Stimulated activated CD4-positive, alpha-beta T cell treated with anti-CD3 and anti-CD28 coated beads, Interleukin-4, amount 100 ng/mL, for 1 hour (primary cell): ENCODE results near the gene EYA2.

Experiments
- DNase-seq: peaks from one replicate; pipeline ENCODE4 v3.0.0-alpha.2; 2020

EYA2 gene

DNA sequence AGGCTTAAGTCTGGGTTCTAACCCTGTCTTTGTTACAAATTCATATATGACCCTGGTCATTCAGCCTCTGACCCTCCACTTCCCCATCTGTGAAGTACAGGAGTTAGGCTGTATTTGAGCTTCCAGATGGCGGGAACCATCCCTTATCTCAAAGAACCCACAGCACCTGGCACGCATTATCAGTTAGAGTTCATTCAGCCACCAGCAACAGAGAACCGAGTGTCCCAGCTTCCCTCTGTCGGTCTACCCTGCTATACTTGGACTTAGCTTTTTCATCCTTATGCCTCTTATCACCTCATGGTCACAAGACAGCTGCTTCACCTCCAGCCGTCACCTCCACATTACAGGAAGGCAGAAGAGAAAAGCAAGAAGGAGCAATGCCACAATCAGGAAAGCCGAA is 147.8 kb downstream of the EYA2 start:
- DNase-seq = no peak

DNA sequence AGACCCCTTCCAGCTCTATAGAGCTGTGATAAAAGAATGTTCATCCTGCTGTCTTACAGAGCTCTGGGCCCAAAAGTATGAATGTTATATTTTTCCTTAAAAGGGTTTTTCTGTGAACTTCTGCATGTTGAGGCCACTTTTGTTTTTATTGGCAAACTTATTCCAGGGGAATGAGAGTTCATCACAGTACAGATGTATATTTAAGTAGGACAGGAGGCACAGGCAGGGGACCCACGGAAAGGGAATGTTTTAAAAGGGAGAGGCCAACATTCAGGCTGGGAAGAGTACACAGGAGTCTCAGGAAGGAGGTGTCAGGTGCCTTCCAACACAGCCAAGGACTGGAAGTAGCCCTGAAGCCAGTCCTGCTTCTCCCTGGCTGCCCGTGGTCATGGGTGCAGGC is 148.4 kb downstream of the EYA2 start:
- no peak for DNase-seq

DNA sequence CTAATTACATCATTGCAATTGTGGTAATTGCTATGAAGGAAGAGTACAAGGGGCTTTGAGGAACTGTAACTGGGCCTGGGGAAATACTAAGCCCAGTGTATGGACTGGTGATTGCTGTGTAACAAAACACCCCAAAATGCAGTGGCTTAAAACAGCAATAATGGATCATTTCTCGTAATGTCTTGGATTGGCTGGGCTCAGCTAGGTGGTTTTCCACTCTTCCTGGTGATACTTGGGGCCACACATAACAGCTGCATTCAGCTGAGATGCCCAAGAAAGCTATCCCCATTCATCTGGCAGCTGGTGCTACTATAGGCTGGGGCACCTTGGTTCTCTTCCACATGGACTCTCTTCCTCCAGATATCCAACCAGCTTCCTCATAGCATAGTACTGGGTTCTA is 150.3 kb downstream of the EYA2 start:
- no peak for DNase-seq

DNA sequence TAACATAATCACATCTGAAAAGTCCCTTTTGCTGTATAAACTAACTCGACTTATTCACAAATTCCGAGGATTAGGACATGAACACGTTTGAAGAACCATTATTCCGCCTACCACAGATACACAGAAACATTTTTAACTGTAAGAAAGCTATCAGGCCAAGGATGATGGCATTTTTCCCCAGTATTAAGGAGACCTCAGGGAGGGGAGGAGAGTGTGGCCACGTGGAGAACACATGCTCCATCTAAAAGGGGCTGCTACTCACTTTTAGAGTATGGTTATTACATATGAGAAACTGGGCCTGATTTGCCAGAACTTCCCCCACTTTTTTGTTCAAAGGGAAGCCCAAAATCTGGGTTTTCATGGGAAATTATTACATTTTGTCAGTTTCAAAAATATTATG is 153.4 kb downstream of the EYA2 start:
- DNase-seq = no peak

DNA sequence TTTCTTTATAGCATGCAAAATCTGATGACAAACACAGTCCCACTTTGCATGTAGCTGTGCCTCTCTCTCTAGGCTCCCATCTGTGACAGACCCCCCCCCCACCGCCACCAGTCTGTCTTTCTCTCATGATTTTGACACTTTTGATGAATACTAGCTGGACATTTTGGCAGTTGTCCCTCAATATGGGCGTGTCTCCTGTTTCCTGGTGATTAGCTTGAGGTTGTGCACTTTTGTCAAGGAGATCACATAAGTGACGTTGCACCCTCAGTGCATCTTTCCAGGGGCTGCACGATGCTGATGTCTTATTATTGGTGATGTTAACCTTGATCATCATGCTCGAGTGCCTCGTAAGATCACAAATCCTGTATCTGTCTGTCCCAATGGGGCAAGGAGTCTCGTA is 155.1 kb downstream of the EYA2 start:
- DNase-seq = no peak

DNA sequence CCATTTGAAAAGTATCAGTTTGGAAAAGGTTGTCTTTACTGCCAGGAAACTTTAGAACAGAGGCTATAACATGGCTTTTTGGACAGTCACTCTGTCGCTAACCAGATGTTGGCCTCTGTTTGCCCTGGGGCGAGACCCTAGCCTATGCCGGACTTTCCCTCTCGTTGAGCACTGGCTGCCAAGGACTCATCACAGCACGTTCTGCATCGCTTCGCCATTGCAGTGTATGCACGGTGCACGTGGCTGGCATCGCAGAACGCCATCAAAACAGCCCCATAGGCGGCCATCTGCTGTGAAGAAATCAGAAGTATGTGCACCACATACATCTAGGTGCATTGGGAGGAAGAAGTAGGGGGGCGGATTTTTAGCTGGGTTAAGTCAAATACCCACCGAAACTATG is 156.4 kb downstream of the EYA2 start:
- no peak for DNase-seq

DNA sequence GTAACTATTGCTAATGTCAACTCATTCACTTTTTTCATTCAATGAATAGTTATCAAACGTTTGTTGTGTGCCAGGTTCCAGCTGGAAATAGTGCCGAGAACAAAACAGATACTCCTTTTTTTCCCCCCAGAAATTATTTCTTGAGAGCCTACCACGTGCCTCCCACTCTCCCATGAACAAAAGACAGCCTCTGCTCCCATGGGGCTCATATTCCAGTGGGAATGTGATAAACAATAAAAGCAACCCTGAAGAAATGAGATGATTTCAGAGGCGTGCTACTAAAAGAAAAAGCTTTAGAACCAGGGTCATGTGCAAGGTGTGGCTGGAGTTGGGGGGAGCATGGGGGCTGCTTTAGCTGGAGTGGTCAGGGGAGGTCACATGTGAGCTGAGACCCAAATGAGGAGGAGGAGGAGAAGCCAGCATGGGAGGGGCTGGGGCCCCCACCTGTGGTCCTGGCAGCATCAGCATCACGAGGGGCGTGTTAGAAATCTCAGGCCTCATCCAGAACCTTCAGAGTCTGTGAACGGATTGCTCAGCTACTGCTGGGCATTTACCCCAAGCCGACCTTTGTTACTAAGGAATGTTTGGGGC is 157.4 kb downstream of the EYA2 start:
- no peak for DNase-seq

DNA sequence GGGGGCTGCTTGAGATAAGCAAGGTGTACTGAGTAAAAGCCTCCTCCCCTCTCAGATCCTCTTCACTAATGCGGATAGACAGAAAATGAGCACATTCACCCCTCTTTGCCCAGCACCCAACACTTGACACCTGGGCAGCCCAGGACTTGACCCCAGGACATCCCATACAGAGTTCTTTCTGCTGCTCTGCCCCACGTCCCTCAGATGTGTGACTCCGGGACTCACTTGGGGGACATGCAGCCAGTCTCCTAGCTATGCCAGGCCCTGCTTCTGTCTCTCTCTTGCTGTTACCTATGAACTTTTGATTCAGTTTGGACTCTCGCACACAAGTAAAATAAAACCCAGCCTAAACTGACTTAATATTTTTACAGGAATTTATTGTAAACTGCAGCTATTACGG is 159.9 kb downstream of the EYA2 start:
- DNase-seq = no peak

DNA sequence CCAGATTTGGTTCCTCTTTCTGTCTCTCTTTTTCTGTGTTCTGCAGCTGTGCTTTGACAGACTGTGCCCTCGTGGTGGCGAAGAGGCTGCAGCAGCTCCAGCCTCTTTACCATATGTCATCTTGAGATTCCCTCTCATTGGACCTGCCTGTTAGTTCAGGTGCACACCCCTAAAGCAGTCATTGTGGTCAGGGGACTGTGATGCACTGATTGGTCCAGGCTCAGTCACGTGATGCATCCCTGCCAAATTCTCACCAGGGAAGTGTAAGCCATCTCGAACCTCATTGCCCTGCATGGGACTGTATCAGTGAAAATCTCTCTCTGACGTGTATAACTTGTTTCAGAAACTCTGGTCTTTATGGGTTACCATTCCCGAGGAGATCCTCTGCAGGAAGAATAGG is 160.3 kb downstream of the EYA2 start:
- DNase-seq = no peak

DNA sequence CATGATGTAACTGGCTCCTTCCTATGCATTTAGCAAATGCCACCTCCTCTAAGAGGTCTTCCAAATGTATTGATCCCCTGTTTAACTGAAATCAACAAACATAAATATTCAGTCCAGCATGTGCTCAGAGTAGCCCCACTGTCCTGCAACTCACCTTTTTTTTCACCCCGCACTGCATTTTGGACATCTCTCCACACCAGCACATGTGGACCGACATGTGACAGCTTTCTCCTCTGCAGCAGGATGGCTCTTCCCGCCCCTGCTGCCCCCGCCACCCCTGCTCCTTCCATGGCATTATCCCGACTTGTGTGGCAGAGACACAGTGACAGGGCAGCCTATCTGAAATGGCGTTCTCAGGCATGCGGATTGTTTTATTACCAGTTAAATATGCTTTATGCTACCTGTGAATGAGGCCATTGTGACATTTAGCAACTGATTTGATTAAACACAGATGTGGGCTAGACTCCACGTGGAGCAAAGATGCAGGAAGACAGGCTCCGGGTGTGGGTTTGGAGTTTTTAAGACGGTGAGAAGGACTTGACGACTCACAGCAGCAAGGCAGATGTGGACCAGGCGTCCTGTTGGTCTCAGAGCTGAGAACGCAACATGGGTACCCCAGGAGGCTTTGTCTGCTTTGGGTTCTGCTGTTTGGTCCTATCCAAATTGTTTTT is 161.2 kb downstream of the EYA2 start:
- DNase-seq = no peak

DNA sequence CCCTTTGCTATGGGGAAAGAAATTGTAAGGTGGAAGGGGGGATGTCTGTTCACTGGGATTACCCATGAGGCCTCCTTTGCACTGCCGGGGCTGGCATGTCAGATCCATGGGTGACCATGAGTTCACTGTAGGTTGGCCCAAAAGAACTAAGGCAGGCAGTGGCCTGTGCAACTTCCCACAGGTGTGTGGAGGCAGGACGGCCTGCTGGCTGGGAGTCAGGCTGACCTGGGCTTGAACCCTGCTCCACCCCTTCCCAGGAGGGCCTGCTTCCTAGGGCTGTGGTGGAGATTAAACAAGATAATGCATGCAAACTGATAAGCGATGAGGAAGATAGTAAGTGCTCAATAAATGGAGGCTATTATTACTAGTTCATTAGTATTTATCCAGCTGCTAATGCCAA is 163.0 kb downstream of the EYA2 start:
- DNase-seq = no peak

DNA sequence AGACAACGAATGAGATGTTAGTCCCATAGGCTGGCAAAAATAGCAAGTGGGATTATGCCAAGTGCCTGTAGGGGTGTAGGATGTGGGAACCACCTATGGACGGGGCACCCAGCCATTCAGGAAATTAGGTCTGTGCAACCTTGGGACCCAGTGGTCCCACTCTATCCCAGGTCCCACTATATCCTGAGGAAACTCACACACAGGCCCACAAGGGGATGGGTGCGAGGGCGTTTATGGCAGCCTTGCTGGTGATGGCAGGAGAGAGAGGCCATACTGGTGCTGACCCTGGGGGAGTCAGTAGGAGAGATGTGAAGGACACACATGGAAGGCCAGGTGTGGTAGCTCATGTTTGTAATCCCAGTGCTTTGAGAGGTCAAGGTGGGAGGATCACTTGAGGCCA is 163.6 kb downstream of the EYA2 start:
- DNase-seq = no peak

DNA sequence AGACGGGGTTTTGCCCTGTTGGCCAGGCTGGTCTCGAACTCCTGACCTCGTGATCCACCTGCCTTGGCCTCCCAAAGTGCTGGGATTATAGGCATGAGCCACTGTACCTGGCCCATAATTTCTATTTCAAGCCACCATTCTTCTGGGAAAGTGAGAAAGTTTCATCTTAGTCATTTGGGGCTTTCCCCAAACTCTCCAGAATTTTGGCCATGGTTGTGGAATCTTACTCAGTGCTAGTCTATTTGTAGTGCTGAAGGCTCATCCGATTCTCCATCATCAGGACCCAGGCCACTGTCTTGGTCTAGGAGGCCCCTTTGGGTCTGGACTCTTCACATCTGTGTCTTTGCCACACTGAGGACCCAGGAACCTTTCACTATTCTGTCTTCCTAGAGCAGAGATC is 164.9 kb downstream of the EYA2 start:
- no peak for DNase-seq

DNA sequence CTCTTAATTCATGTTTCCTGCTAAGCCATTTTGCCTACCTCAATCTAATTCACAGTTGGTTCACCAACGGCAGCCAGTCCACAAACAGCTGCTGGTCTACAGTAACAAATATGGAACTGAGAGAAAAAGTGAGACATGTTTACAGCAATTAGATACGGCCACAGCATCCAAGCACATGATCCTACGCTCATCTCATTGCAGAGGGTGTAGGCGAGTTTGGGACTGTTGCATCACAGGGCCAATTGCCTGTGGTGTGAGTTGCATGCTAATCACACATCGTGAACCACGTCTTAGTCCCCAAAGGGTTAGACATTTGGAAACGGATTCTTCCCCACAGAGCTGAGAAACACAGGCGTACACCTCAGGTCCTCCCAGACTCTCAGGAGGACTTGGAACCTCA is 166.9 kb downstream of the EYA2 start:
- no peak for DNase-seq

DNA sequence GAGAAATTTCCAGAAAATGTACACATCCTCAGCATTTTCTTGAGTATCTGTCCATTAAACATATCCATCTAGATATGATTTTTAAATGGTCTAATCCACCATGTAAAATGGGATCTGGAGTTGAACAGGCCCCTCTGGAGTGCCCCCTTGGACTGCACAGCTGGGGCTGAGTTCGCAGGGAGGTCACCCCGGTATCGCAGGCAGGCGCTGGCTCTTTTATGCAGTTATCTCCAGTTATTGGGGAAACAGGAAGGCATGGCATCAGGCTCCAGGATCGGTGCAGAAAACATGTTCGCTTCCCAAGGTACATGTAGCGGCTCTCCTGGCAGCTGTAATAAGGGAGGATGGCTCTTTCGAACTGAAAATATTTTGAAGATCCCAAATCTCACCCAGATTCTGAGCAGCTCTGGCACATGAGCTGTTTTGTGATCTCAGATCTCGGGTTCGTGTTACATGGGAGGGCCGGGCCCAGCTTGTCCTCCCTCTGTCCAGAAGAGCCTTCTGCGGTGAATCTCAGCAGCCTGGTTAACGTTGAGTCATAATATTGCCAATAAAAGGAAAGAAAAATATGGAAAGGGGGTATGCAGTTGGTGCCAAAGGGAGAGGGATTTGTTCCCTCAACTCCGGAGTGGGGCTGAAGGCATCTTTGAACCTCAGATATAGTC is 167.7 kb downstream of the EYA2 start:
- DNase-seq = no peak

DNA sequence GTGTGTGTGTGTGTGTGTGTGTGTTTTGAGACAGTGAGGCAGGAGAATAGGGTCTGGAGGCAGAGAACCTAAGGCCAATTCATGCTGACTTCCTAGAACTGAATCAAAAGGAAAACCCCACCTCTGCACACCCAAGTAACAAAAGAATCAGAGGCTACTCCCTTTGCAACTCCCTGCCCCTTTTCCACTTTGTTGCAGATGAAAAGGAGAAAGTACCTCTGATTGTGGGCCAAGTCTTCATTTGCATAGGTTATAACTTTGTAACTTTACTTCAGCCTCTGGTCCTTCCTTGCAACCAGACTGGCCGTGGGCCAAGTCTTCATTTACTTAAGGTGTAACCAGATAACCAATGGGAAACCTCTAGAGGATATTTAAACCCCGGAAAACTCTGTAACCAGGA is 168.8 kb downstream of the EYA2 start:
- no peak for DNase-seq

DNA sequence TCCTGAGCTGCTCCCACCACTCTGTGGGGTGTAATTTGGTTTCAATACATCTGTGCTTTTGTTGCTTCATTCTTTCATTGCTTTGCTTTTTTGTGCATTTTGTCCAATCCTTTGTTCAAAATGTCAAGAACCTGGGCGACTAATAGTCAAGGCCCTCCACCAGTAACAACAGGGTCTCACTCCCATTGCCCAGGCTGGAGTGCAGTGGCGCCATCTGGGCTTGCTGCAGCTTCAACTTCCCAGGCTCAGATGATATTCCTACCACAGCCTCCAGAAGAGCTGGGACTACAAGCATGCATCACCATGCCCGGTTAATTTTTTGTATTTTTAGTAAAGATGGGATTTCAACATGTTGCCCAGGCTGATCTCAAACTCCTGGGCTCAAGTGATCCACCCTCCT is 169.2 kb downstream of the EYA2 start:
- DNase-seq = no peak

DNA sequence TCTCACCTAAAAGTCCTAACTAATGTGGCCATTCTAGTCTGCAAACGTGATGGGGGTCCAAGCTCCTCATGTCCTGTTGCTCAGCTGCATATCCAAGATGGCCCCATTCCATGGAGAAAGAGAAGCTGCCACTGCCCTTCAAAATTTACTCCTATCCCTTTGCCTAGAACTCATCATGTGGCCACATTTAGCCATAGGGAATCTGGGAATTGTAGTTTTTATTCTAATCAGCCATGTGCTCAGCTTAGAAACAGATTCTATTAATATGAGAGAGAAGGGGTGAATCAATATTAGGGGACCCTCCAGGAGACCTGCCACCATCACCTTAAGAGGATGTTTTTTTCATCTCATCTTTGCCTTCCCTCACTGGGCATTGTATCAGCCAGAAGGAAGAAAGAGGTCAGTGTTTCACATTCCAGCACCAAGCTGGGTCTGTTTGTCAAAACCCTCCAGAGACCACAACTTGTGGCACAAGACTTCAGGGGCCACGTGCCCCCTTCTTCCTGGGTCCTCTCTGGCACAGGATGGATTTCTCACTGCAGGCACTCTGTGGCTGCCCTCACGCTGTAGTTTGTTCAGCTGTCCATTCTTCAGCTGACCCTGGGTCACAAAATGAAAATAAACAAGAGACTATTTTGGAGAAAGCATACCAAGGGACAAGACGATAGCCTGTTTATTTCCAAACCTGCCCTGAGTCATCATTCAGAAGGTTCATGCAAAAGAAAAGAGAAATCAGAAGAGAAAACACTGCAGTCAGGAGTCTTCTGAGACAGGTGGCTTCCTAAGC is 172.0 kb downstream of the EYA2 start:
- no peak for DNase-seq

DNA sequence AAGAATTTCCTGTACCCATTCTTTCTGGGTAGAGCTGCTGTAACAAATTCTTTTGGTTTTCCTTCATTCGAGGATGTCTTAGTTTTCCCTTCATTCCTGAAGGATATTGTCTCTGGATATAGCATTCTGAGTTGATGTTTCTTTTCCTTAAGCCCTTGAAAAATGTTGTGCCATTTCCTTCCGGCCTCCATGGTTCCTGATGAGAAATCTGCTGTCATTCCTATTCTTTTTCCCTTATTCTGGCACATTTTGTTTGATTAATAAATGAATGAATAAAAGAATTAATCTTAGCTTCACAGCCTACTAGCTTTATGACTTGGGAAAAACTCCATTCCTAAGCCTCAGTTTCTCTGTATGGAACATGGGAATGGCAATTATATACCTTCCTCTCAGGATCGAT is 173.1 kb downstream of the EYA2 start:
- DNase-seq = no peak

DNA sequence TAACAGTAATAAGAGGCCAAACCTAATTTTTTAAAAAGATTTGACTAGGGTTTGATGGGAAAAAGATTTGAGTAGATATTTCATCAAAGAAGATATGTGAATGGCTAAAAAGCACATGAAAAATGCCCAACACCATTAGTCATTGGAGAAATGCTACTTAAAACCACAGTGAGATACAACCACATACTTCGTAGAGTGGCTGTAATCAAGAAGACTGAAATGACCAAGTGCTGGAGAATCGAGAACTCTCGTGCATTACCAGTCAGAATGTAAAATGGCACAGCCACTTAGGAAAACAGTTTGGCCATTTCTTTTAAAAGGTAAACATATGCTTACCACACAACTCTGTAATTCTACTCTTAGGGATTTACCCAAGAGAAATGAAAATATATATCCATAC is 175.5 kb downstream of the EYA2 start:
- no peak for DNase-seq

DNA sequence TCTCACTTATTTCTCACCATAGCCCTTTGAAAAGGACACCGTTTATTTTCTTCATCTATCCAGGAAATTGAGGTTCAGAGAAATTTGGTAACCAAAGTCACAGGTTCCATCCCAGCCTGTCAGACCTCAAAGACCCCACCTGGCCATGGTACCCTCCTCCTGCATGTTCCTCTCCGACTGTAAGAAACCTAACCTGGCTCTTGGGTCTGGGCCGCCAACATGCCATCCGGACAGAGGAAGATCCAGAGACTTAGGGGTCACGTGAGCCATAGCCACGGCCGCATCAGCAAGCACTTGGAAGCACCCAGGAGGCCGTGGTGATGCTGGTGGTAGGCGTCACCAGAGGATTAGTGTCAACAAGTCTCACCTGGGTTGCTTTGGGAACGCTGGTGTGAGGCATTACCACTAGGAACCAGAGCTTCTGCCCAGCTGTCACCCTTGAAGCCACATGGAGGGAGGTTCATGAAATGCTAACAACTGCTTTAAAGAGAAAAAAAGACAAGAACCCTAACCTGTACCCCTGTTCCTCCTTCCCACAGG is 177.1 kb downstream of the EYA2 start:
- no peak for DNase-seq

DNA sequence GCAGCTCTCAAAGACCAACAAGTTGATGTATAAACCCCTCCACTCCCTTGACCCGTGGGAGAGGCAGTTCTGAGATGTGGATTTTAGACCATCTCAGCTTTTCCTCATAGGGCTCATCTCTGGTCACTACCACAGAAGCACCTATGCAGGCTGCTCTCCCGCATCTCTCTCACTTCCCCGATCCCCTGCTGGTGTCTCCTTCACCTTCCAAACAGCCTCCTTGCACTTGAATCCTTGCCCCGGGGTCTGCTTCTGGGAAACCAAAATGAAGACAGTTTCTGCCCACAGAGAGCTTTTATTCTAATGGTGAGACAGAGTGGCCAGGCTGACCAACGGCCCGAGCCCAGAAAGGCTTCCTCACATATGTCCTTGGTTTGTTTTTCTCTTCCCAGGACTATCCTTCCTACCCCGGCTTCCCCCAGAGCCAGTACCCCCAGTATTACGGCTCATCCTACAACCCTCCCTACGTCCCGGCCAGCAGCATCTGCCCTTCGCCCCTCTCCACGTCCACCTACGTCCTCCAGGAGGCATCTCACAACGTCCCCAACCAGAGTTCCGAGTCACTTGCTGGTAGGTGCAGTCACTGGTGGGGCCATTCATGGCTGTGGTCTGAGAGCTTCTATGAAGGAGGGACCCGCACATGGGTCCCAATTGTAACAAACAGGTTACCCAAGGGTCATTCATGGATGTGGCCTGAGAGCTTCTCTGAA is 179.3 kb downstream of the EYA2 start:
- DNase-seq = no peak

DNA sequence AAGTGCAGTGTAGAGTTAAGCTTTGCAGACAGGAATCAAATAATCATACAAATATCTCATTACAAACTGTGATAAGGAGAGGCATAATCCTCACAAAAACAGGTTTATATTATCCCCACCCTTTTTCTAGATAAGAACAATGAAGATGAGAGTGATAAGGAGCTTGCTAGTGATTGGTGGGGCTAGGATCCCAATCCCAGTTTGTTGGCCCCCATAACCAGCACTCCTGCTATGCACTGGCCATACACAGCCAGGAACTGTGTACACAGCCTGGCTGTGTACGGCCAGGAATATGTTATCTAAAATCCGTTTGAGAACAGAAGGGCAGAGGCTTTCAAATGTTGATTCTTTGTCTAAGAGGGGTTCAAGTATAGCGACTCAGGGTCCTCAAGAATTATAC is 180.6 kb downstream of the EYA2 start:
- no peak for DNase-seq
